ENCODE results near the gene SMARCA4.
"Not testable (repeated sequence)": the region's sequence is repeated elsewhere in the genome, so short reads cannot be mapped to it uniquely, and the experiment has no call there.

SMARCA4 gene

DNA sequence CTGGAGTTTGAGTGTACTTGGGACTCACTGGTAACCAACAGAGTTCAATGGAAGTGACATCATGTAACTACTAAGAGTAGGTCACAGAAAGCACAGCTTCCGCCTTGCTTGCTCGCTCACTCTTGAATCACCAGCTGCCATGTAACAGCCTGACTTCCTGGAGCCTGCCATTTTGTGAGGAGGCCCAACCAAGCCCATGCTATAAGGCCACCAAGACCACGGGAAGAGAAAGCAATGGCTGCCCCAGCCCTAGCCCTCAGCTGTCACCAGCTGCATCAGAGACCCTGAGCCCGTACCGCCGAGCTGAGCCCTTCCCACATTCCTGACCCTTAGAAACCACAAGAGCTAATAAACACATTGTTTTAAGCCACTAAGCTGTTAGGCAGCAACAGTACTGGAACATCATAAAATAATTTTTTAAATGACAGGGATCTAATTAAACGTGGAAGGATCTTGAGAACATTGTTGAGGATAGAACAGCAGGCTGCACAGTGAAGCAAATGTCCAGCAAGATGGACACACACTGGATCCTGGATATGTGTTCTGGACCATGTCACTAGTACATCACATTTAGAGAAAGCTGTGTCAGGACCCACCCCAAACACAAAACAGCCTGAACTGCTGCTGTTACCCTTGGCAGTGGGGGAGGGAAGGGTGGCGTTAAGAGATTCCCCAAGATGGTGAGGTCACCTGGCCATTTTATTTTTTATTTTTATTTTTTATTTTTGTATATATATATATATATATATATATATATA lies 106.7 kb downstream of the SMARCA4 start:
- WGBS (ENCODE audit: insufficient coverage, insufficient read length): no CpG with 5 or more reads among the region's 8 CpGs
- no peak for DNase-seq (ENCODE audit: low read depth, low spot score)

DNA sequence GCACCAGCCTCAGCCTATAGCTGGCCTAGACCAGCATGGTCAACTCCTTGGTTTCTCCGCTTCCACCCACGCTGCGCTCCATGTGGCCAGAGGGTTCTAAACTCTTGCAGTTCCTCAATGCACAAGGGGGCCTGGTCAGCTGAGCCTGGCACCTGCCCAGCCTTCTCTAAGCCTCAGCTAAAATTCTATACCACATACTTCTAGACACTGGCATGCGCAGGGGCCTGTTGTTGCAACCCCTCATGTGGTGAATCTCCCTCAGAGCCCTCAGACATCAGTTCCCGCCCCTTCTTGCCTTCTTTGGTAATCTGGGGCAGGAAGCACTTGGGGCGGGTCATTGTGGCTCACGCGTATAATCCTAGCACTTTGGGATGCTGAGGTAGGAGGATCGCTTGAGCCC lies 108.7 kb downstream of the SMARCA4 start:
- Histone ChIP-seq H3K4me1 (ENCODE audit: control insufficient read depth, insufficient read depth, low read length) (0 out of 2 replicates have a peak, but pooled peaks cover 1% of the 10 kb centered on the region), H3K4me3 (ENCODE audit: low read length) (no peak overlapping the region), H3K27ac (ENCODE audit: low read length) (no peak overlapping the region), H3K27me3 (ENCODE audit: control insufficient read depth, insufficient read depth, low read length) (no peaks in the 10 kb centered on the region), H3K36me3 (ENCODE audit: control insufficient read depth, insufficient read depth, low read length) (no peaks in the 10 kb centered on the region; the same call in 1 of the 2 replicates), H3K9me3 (ENCODE audit: control insufficient read depth, insufficient read depth, low read length) (no peaks in the 10 kb centered on the region)
- DNase-seq (ENCODE audit: low read depth, low spot score): no peak
- WGBS (ENCODE audit: insufficient coverage, insufficient read length): no CpG with 5 or more reads among the region's 9 CpGs

More for the DNA sequence above, 106.7 kb downstream of the SMARCA4 start:
- no peak overlapping the region for H3K4me3 ChIP-seq (ENCODE audit: low read length)
- no peaks in the 10 kb centered on the region for H3K27me3 ChIP-seq (ENCODE audit: control insufficient read depth, insufficient read depth, low read length)
- H3K9me3 ChIP-seq (ENCODE audit: control insufficient read depth, insufficient read depth, low read length): no peaks in the 10 kb centered on the region
- 0 out of 2 replicates have a peak, but pooled peaks cover 1% of the 10 kb centered on the region for H3K4me1 ChIP-seq (ENCODE audit: control insufficient read depth, insufficient read depth, low read length)
- H3K27ac ChIP-seq (ENCODE audit: low read length): no peak overlapping the region
- peaks cover 2% of the 10 kb centered on the region; the same call in 1 of the 2 replicates for H3K36me3 ChIP-seq (ENCODE audit: control insufficient read depth, insufficient read depth, low read length)

DNA sequence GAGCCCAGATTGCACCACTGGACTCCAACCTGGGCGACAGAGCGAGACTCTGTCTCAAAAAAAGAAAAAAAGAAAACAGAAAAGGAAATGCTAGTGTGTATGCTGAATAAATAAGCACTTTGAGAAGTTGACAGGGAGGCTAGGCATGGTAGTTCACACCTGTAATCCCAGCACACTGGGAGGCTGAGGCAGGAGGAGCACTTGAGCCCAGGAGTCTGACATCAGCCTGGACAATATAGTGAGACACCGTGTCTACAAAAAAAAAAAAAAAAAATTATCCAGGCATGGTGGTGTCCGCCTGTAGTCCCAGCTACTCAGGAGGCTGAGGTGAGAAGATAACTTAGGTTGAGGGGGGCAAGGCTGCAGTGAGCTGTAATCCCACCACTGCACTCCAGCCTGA lies 109.3 kb downstream of the SMARCA4 start:
- no peak overlapping the region for H3K4me3 ChIP-seq (ENCODE audit: low read length)
- H3K4me1 ChIP-seq (ENCODE audit: control insufficient read depth, insufficient read depth, low read length): no peaks in the 10 kb centered on the region
- no CpG with 5 or more reads among the region's 4 CpGs for WGBS (ENCODE audit: insufficient coverage, insufficient read length)
- H3K9me3 ChIP-seq (ENCODE audit: control insufficient read depth, insufficient read depth, low read length): no peaks in the 10 kb centered on the region
- no peak for DNase-seq (ENCODE audit: low read depth, low spot score)
- no peaks in the 10 kb centered on the region; the same call in 1 of the 2 replicates for H3K36me3 ChIP-seq (ENCODE audit: control insufficient read depth, insufficient read depth, low read length)
- no peaks in the 10 kb centered on the region for H3K27me3 ChIP-seq (ENCODE audit: control insufficient read depth, insufficient read depth, low read length)
- no peak overlapping the region for H3K27ac ChIP-seq (ENCODE audit: low read length)

- H3K27ac ChIP-seq (ENCODE audit: low read length): no peak overlapping the region
- H3K9me3 ChIP-seq (ENCODE audit: control insufficient read depth, insufficient read depth, low read length): no peaks in the 10 kb centered on the region
- no peak overlapping the region for H3K4me3 ChIP-seq (ENCODE audit: low read length)
- no peak for DNase-seq (ENCODE audit: low read depth, low spot score)
- no peaks in the 10 kb centered on the region; the same call in 1 of the 2 replicates for H3K36me3 ChIP-seq (ENCODE audit: control insufficient read depth, insufficient read depth, low read length)
- no CpG with 5 or more reads among the region's 9 CpGs for WGBS (ENCODE audit: insufficient coverage, insufficient read length)
- no peaks in the 10 kb centered on the region for H3K4me1 ChIP-seq (ENCODE audit: control insufficient read depth, insufficient read depth, low read length)
- H3K27me3 ChIP-seq (ENCODE audit: control insufficient read depth, insufficient read depth, low read length): no peaks in the 10 kb centered on the region
These were observed 112.7 kb downstream of the SMARCA4 start for GRCh38 chr19:11073568-11073967.

DNA sequence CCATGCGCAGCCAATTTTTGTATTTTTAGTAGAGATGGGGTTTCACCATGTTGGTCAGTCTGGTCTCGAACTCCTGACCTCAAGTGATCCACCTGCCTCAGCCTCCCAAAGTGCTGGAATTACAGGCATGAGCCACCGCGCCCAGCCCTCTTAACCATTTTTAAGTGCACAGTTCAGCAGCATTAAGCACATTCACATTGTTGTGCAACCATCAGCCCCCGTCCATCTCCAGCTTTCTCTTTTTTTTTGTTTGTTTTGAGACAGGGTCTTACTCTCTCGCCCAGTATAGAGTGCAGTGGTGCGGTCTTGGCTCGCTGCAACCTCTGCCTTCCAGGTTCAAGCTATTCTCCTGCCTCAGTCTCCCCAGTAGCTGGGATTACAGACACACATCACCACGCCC lies 116.0 kb downstream of the SMARCA4 start:
- not testable (repeated sequence) for H3K36me3 ChIP-seq (ENCODE audit: control insufficient read depth, insufficient read depth, low read length); DNase-seq (ENCODE audit: low read depth, low spot score); H3K9me3 ChIP-seq (ENCODE audit: control insufficient read depth, insufficient read depth, low read length); H3K4me3 ChIP-seq (ENCODE audit: low read length); H3K27me3 ChIP-seq (ENCODE audit: control insufficient read depth, insufficient read depth, low read length); H3K27ac ChIP-seq (ENCODE audit: low read length); H3K4me1 ChIP-seq (ENCODE audit: control insufficient read depth, insufficient read depth, low read length)
- no CpG with 5 or more reads among the region's 9 CpGs for WGBS (ENCODE audit: insufficient coverage, insufficient read length)

DNA sequence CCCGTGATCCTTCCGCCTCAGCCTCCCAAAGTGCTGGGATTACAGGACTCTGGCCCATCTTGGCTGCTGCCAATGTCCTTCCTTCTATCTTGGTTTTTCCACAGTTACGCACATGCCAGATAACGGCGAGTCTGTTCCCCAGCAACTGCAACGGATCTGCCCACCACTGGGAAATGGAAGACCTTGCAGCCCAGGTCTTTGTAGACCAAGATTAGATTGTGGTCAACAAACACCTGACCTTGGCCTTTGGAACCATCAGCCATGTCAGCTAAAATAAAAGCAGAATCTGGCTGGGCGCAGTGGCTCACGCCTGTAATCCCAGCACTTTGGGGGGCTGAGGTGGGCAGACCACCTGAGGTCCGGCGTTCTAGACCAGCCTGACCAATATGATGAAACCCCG lies 118.1 kb downstream of the SMARCA4 start:
- Histone ChIP-seq H3K27me3 (ENCODE audit: control insufficient read depth, insufficient read depth, low read length) (no peaks in the 10 kb centered on the region), H3K36me3 (ENCODE audit: control insufficient read depth, insufficient read depth, low read length) (no peaks in the 10 kb centered on the region; the same call in 1 of the 2 replicates), H3K27ac (ENCODE audit: low read length) (no peak overlapping the region), H3K4me3 (ENCODE audit: low read length) (no peak overlapping the region), H3K4me1 (ENCODE audit: control insufficient read depth, insufficient read depth, low read length) (no peaks in the 10 kb centered on the region; the same call in 1 of the 2 replicates), H3K9me3 (ENCODE audit: control insufficient read depth, insufficient read depth, low read length) (no peaks in the 10 kb centered on the region)
- WGBS (ENCODE audit: insufficient coverage, insufficient read length): no CpG with 5 or more reads among the region's 11 CpGs
- no peak for DNase-seq (ENCODE audit: low read depth, low spot score)

- no peaks in the 10 kb centered on the region for H3K27me3 ChIP-seq (ENCODE audit: control insufficient read depth, insufficient read depth, low read length)
- no peaks in the 10 kb centered on the region for H3K9me3 ChIP-seq (ENCODE audit: control insufficient read depth, insufficient read depth, low read length)
- no peaks in the 10 kb centered on the region for H3K36me3 ChIP-seq (ENCODE audit: control insufficient read depth, insufficient read depth, low read length)
- no peak overlapping the region for H3K27ac ChIP-seq (ENCODE audit: low read length)
- no CpG with 5 or more reads among the region's 9 CpGs for WGBS (ENCODE audit: insufficient coverage, insufficient read length)
- no peak overlapping the region for H3K4me3 ChIP-seq (ENCODE audit: low read length)
- no peak for DNase-seq (ENCODE audit: low read depth, low spot score)
- no peaks in the 10 kb centered on the region; the same call in 1 of the 2 replicates for H3K4me1 ChIP-seq (ENCODE audit: control insufficient read depth, insufficient read depth, low read length)
These were observed 119.2 kb downstream of the SMARCA4 start for GRCh38 chr19:11079999-11080398.

- Histone ChIP-seq H3K4me1 (ENCODE audit: control insufficient read depth, insufficient read depth, low read length) (no peaks in the 10 kb centered on the region; the same call in none of the 2 replicates), H3K27me3 (ENCODE audit: control insufficient read depth, insufficient read depth, low read length) (no peaks in the 10 kb centered on the region), H3K4me3 (ENCODE audit: low read length) (no peak overlapping the region), H3K9me3 (ENCODE audit: control insufficient read depth, insufficient read depth, low read length) (no peaks in the 10 kb centered on the region), H3K27ac (ENCODE audit: low read length) (no peak overlapping the region), H3K36me3 (ENCODE audit: control insufficient read depth, insufficient read depth, low read length) (no peaks in the 10 kb centered on the region)
- no CpG with 5 or more reads among the region's 4 CpGs for WGBS (ENCODE audit: insufficient coverage, insufficient read length)
- no peak for DNase-seq (ENCODE audit: low read depth, low spot score)
These were observed 127.2 kb downstream of the SMARCA4 start for GRCh38 chr19:11087870-11088505.

GRCh38 chr19:11088506-11089253 lies 127.8 kb downstream of the SMARCA4 start:
- H3K4me1 ChIP-seq (ENCODE audit: control insufficient read depth, insufficient read depth, low read length): no peaks in the 10 kb centered on the region; the same call in none of the 2 replicates
- WGBS (ENCODE audit: insufficient coverage, insufficient read length): no CpG with 5 or more reads among the region's 11 CpGs
- peaks cover 1% of the 10 kb centered on the region for H3K36me3 ChIP-seq (ENCODE audit: control insufficient read depth, insufficient read depth, low read length)
- H3K9me3 ChIP-seq (ENCODE audit: control insufficient read depth, insufficient read depth, low read length): no peaks in the 10 kb centered on the region
- no peak for DNase-seq (ENCODE audit: low read depth, low spot score)
- no peak overlapping the region for H3K27ac ChIP-seq (ENCODE audit: low read length)
- peak overlapping the region; percentile 42; the same call in 1 of the 2 replicates for H3K4me3 ChIP-seq (ENCODE audit: low read length)
- H3K27me3 ChIP-seq (ENCODE audit: control insufficient read depth, insufficient read depth, low read length): no peaks in the 10 kb centered on the region

- peak; percentile 95 for DNase-seq (ENCODE audit: low read depth, low spot score)
- Histone ChIP-seq H3K36me3 (ENCODE audit: control insufficient read depth, insufficient read depth, low read length) (peaks cover 5% of the 10 kb centered on the region), H3K9me3 (ENCODE audit: control insufficient read depth, insufficient read depth, low read length) (no peaks in the 10 kb centered on the region), H3K4me1 (ENCODE audit: control insufficient read depth, insufficient read depth, low read length) (no peaks in the 10 kb centered on the region; the same call in none of the 2 replicates), H3K27ac (ENCODE audit: low read length) (no peak within 1 kb of the TSS), H3K4me3 (ENCODE audit: low read length) (peak within 1 kb of the TSS; percentile 42), H3K27me3 (ENCODE audit: control insufficient read depth, insufficient read depth, low read length) (no peaks in the 10 kb centered on the region)
- no CpG with 5 or more reads among the region's 43 CpGs for WGBS (ENCODE audit: insufficient coverage, insufficient read length)
These were observed 128.6 kb downstream of the SMARCA4 start, which contains the start of gene LDLR for GRCh38 chr19:11089254-11090013. TSS of gene LDLR (plus strand) at chr19:11089463. CDS start at chr19:11089549, 86 bp downstream.
